Transverse colon (tissue), 4 donors: ENCODE data around the gene MBOAT2. TPM values are rescaled to one million over a fixed set of nuclear protein-coding genes. Genes with fewer than 3 reads are reported as not detected.

Experiments
- DNase-seq: peaks from one replicate; pipeline ENCODE4 v3.0.0-alpha.2; 2019
- H3K27ac ChIP-seq, 4 donors: fragments of 200-600 bp; sonication (generic); 2 replicates each; pipeline ENCODE4 v1.5.1; 2016 to 2018; ENCODE audit warnings: inconsistent platforms in 4 of 4
- H3K27me3 ChIP-seq: fragments of 200-600 bp; sonication (generic); 2 replicates; pipeline ENCODE4 v1.5.1; 2017; ENCODE audit warnings: inconsistent platforms
- H3K36me3 ChIP-seq, 4 donors: fragments of 200-600 bp; sonication (generic); 2 replicates each; pipeline ENCODE4 v1.5.1; 2017 to 2019; ENCODE audit warnings: inconsistent platforms in 4 of 4
- H3K4me1 ChIP-seq, 4 donors: fragments of 200-600 bp; sonication (generic); 2 replicates each; pipeline ENCODE4 v1.5.1; 2017 to 2020; ENCODE audit warnings: inconsistent platforms in 4 of 4
- H3K4me3 ChIP-seq, 4 donors: fragments of 200-600 bp; sonication (generic); 1 replicate in 1 of 4; 2 replicates in 3 of 4; pipeline versions ENCODE4 v1.5.1 to v1.6.1; 2017 to 2019; ENCODE audit warnings: inconsistent platforms in 4 of 4
- H3K9me3 ChIP-seq, 2 donors: fragments of 200-600 bp; sonication (generic); 2 replicates each; pipeline ENCODE4 v1.5.1; 2017 to 2019; ENCODE audit warnings: inconsistent platforms in 2 of 2
- CTCF ChIP-seq, 5 experiments: fragments of 200-600 bp in 3 of 5; fragments of 450-650 bp in 2 of 5; sonication (generic) in 3 of 5; IDR thresholded peaks; 1 replicate in 2 of 5; 2 replicates in 3 of 5; pipeline ENCODE4 v1.5.1; 2016 to 2017; ENCODE audit warnings: antibody characterized with exemption in 5 of 5, inconsistent platforms in 3 of 5, mild to moderate bottlenecking in 2 of 5, moderate library complexity in 1 of 5
- EP300 ChIP-seq: sonication (generic); formaldehyde crosslinking; IDR thresholded peaks from one replicate; pipeline ENCODE4 v1.6.1; 2017; ENCODE audit warnings: antibody characterized with exemption, low read depth
- POLR2A ChIP-seq: fragments of 450-650 bp; IDR thresholded peaks from one replicate; pipeline ENCODE4 v1.6.1; 2016; ENCODE audit warnings: antibody characterized with exemption, mild to moderate bottlenecking, moderate library complexity
- POLR2AphosphoS5 ChIP-seq, 3 donors: sonication (generic); formaldehyde crosslinking; IDR thresholded peaks; one replicate each; pipeline ENCODE4 v1.6.1; 2016; ENCODE audit warnings: antibody characterized with exemption in 3 of 3
- WGBS, 2 donors: methylation state at CpG; one replicate each; pipeline ENCODE4 v1.1.5; 2018; ENCODE audit warnings: low coverage in 1 of 2; 5-methylcytosine and 5-hydroxymethylcytosine counted together
- in situ Hi-C, 4 donors: fragments of 200-750 bp; cut with MboI; loops; one replicate each; pipeline versions ENCODE4 v1.15.0 to v1.15.1; 2017; ENCODE audit warnings: low sequenced_read_pairs in 3 of 4, low pct_ligation_motif_present in 1 of 4, low pct_unique_long_range_greater_than_20kb in 1 of 4
- intact Hi-C: fragments of 100-400 bp; cut with DNase I; formaldehyde crosslinking; loops from one replicate; pipeline ENCODE4 v1.15.1; 2023; ENCODE audit warnings: low total_unique reads
- total RNA-seq, 4 donors: library from RNA; depleted of rRNA; stranded (reverse); fragments of >200 nt; gene quantifications; one replicate each; pipeline ENCODE4 v1.1.0, GENCODE V29; 2016

The MBOAT2 gene
- total RNA-seq, 4 donors from 2014 or later, result 10.0 to 132 (median 89.2) TPM

GRCh38 chr2:9020267-9020666 is 16.8 kb upstream of the MBOAT2 start:
- intact Hi-C loops, result no loop called here
- no peak overlapping the region for H3K4me3 ChIP-seq
- no peak overlapping the region for H3K27ac ChIP-seq
- no peak for DNase-seq
- TF ChIP-seq POLR2A (no peak), CTCF (IDR thresholded peaks at IDR 0.05) (no peak), EP300 (no peak), POLR2AphosphoS5 (IDR thresholded peaks at IDR 0.05) (no peak)
- 82 to 90% methylated on average over 4 to 5 of the region's 5 CpGs for WGBS, 2 donors
- no peaks in the 10 kb centered on the region for H3K36me3 ChIP-seq
- H3K9me3 ChIP-seq, result no peaks in the 10 kb centered on the region
- in situ Hi-C loops, result no loop called here
- no peaks in the 10 kb centered on the region for H3K27me3 ChIP-seq
- H3K4me1 ChIP-seq, result no peaks in the 10 kb centered on the region

- DNase-seq, result no peak
- intact Hi-C loops (no loop called here), in situ Hi-C loops (no loop called here)
- Histone ChIP-seq H3K36me3 (no peaks in the 10 kb centered on the region), H3K27ac (no peak overlapping the region), H3K9me3 (no peaks in the 10 kb centered on the region), H3K27me3 (no peaks in the 10 kb centered on the region), H3K4me3 (no peak overlapping the region), H3K4me1 (no peaks in the 10 kb centered on the region)
- no peak for TF ChIP-seq POLR2AphosphoS5 (IDR thresholded peaks at IDR 0.05)
- no peak for TF ChIP-seq EP300
- TF ChIP-seq CTCF (IDR thresholded peaks at IDR 0.05), result no peak
- TF ChIP-seq POLR2A, result no peak
- WGBS, 2 donors, result 77 to 78% methylated on average over 4 to 7 of the region's 7 CpGs
These were observed 15.1 kb upstream of the MBOAT2 start for GRCh38 chr2:9018534-9018933.

GRCh38 chr2:9018109-9018508 is 14.6 kb upstream of the MBOAT2 start:
- no peak overlapping the region for H3K27ac ChIP-seq
- H3K36me3 ChIP-seq, result no peaks in the 10 kb centered on the region
- in situ Hi-C loops, result no loop called here
- H3K9me3 ChIP-seq, result no peaks in the 10 kb centered on the region
- intact Hi-C loops, result no loop called here
- no peaks in the 10 kb centered on the region for H3K4me1 ChIP-seq
- H3K27me3 ChIP-seq, result no peaks in the 10 kb centered on the region
- DNase-seq, result no peak
- TF ChIP-seq CTCF (IDR thresholded peaks at IDR 0.05) (no peak), EP300 (no peak), POLR2A (no peak), POLR2AphosphoS5 (IDR thresholded peaks at IDR 0.05) (no peak)
- H3K4me3 ChIP-seq, result no peak overlapping the region
- WGBS, 2 donors, result 68 to 80% methylated on average over 3 of the region's 3 CpGs

GRCh38 chr2:9017411-9017810 is 13.9 kb upstream of the MBOAT2 start:
- no peak for DNase-seq
- no peaks in the 10 kb centered on the region for H3K27me3 ChIP-seq
- H3K36me3 ChIP-seq, result no peaks in the 10 kb centered on the region
- no peak overlapping the region for H3K4me3 ChIP-seq
- in situ Hi-C loops, result no loop called here
- no peaks in the 10 kb centered on the region for H3K4me1 ChIP-seq
- no peaks in the 10 kb centered on the region for H3K9me3 ChIP-seq
- intact Hi-C loops, result no loop called here
- WGBS, 2 donors, result 82 to 92% methylated on average over 6 of the region's 6 CpGs
- H3K27ac ChIP-seq, result no peak overlapping the region
- TF ChIP-seq POLR2A, result no peak

GRCh38 chr2:9015998-9016397 is 12.5 kb upstream of the MBOAT2 start:
- no peak for TF ChIP-seq POLR2A
- no peak for TF ChIP-seq POLR2AphosphoS5 (IDR thresholded peaks at IDR 0.05)
- no peak for TF ChIP-seq EP300
- no peak for TF ChIP-seq CTCF (IDR thresholded peaks at IDR 0.05)
- WGBS, 2 donors, result 85 to 89% methylated on average over 3 of the region's 3 CpGs
- DNase-seq, result no peak
- no peaks in the 10 kb centered on the region for H3K27me3 ChIP-seq
- intact Hi-C loops, result loop anchor here (1.0 kb wide), 1 partner anchor 34 kb away; no protein-coding TSS in a partner anchor
- H3K27ac ChIP-seq, result no peak overlapping the region
- H3K36me3 ChIP-seq, result no peaks in the 10 kb centered on the region
- in situ Hi-C loops, result no loop called here
- no peak overlapping the region for H3K4me3 ChIP-seq
- no peaks in the 10 kb centered on the region for H3K9me3 ChIP-seq
- no peaks in the 10 kb centered on the region for H3K4me1 ChIP-seq
